HEK293 (cell line): ENCODE results near the gene PMM1.

ENCODE experiments used
- CTCF ChIA-PET: fragments of 350-600 bp; formaldehyde crosslinking; extraction: SDS; loops from one replicate; lab custom pipeline; 2021; ENCODE audit warnings: antibody characterized with exemption; lab: Yijun Ruan, JAX
- POLR2A ChIA-PET: fragments of 300-600 bp; formaldehyde crosslinking; extraction: SDS; loops from one replicate; lab custom pipeline; 2020; ENCODE audit warnings: antibody characterized with exemption, inconsistent platforms; lab: Yijun Ruan, JAX
- H3K27ac ChIP-seq: fragments of 200-500 bp; sonication (Bioruptor generic); 2 replicates; pipeline ENCODE4 v1.5.1; 2014; ENCODE audit warnings: low read depth, low read length, control low read depth, inconsistent platforms; ENCODE audit errors: extremely low read depth
- H3K36me3 ChIP-seq, 2 experiments: fragments of 200-500 bp in 1 of 2; sonication (Bioruptor generic) in 1 of 2; 1 replicate in 1 of 2; 2 replicates in 1 of 2; pipeline ENCODE4 v1.5.1; 2014 to 2017; ENCODE audit warnings: inconsistent platforms in 2 of 2, low read length in 2 of 2; ENCODE audit not compliant: control insufficient read depth in 2 of 2, insufficient read depth in 1 of 2
- H3K4me1 ChIP-seq: fragments of 200-500 bp; sonication (Bioruptor generic); 2 replicates; pipeline ENCODE4 v1.5.1; 2014; ENCODE audit warnings: mild to moderate bottlenecking, low read length, inconsistent platforms; ENCODE audit not compliant: control insufficient read depth, insufficient read depth
- H3K4me3 ChIP-seq: 2 replicates; pipeline ENCODE4 v1.5.1; 2011; ENCODE audit warnings: low read depth, mild to moderate bottlenecking, control low read depth, low read length, moderate library complexity
- H3K9me3 ChIP-seq: fragments of 200-500 bp; sonication (Bioruptor generic); 2 replicates; pipeline ENCODE4 v1.5.1; 2014; ENCODE audit warnings: low read depth, low read length, inconsistent platforms; ENCODE audit not compliant: control insufficient read depth, insufficient read depth
- AEBP2 ChIP-seq: fragments of 450-650 bp; formaldehyde crosslinking; IDR thresholded peaks from 2 replicates; pipeline ENCODE4 v1.5.1; 2016; ENCODE audit warnings: missing biosample characterization, missing genetic modification characterization, borderline replicate concordance
- EGR2 ChIP-seq: fragments of 450-650 bp; formaldehyde crosslinking; IDR thresholded peaks from 2 replicates; pipeline ENCODE4 v1.5.1; 2016; ENCODE audit warnings: low read depth, missing biosample characterization, missing genetic modification characterization
- MYNN ChIP-seq: fragments of 450-650 bp; formaldehyde crosslinking; IDR thresholded peaks from 2 replicates; pipeline ENCODE4 v1.5.1; 2016; ENCODE audit warnings: missing biosample characterization, missing genetic modification characterization, borderline replicate concordance
- PRDM1 ChIP-seq: fragments of 450-650 bp; formaldehyde crosslinking; IDR thresholded peaks from 2 replicates; pipeline ENCODE4; 2016; ENCODE audit warnings: missing biosample characterization, missing genetic modification characterization
- PRDM2 ChIP-seq: fragments of 450-650 bp; formaldehyde crosslinking; IDR thresholded peaks from 2 replicates; pipeline ENCODE4 v1.5.1; 2016; ENCODE audit warnings: missing biosample characterization, missing genetic modification characterization, borderline replicate concordance
- RBAK ChIP-seq: fragments of 450-650 bp; formaldehyde crosslinking; IDR thresholded peaks from 2 replicates; pipeline ENCODE4 v1.5.1; 2016; ENCODE audit warnings: missing biosample characterization, missing genetic modification characterization
- SALL2 ChIP-seq: fragments of 450-650 bp; formaldehyde crosslinking; IDR thresholded peaks from 2 replicates; pipeline ENCODE4 v1.5.0; 2017; ENCODE audit warnings: missing biosample characterization, mild to moderate bottlenecking, missing genetic modification characterization, borderline replicate concordance
- ZNF10 ChIP-seq: fragments of 450-650 bp; formaldehyde crosslinking; IDR thresholded peaks from 2 replicates; pipeline ENCODE4 v1.5.1; 2017; ENCODE audit warnings: missing biosample characterization, missing genetic modification characterization
- ZNF121 ChIP-seq: fragments of 450-650 bp; formaldehyde crosslinking; IDR thresholded peaks from 2 replicates; pipeline ENCODE4 v1.5.1; 2016; ENCODE audit warnings: missing biosample characterization, missing genetic modification characterization
- ZNF133 ChIP-seq: fragments of 450-650 bp; formaldehyde crosslinking; IDR thresholded peaks from 2 replicates; pipeline ENCODE4 v1.5.1; 2016; ENCODE audit warnings: missing biosample characterization, missing genetic modification characterization
- ZNF16 ChIP-seq: fragments of 450-650 bp; formaldehyde crosslinking; IDR thresholded peaks from 2 replicates; pipeline ENCODE4 v1.5.1; 2016; ENCODE audit warnings: low read depth, missing biosample characterization, missing genetic modification characterization
- ZNF221 ChIP-seq: fragments of 450-650 bp; formaldehyde crosslinking; IDR thresholded peaks from 2 replicates; pipeline ENCODE4 v1.5.1; 2017; ENCODE audit warnings: missing biosample characterization, missing genetic modification characterization, borderline replicate concordance
- ZNF23 ChIP-seq: fragments of 450-650 bp; formaldehyde crosslinking; IDR thresholded peaks from 2 replicates; pipeline ENCODE4 v1.5.1; 2016; ENCODE audit warnings: missing biosample characterization, missing genetic modification characterization, borderline replicate concordance
- ZNF416 ChIP-seq: fragments of 450-650 bp; formaldehyde crosslinking; IDR thresholded peaks from 2 replicates; pipeline ENCODE4 v1.5.1; 2016; ENCODE audit warnings: missing biosample characterization, missing genetic modification characterization
- ZNF596 ChIP-seq: fragments of 450-650 bp; IDR thresholded peaks from 2 replicates; pipeline ENCODE4 v1.5.0; 2018; ENCODE audit warnings: missing biosample characterization, mild to moderate bottlenecking, missing genetic modification characterization, moderate library complexity
- ZNF664 ChIP-seq: fragments of 450-650 bp; formaldehyde crosslinking; IDR thresholded peaks from 2 replicates; pipeline ENCODE4 v1.5.1; 2016; ENCODE audit warnings: missing biosample characterization, missing genetic modification characterization
- ZNF837 ChIP-seq: fragments of 450-650 bp; formaldehyde crosslinking; IDR thresholded peaks from 2 replicates; pipeline ENCODE4 v1.5.1; 2016; ENCODE audit warnings: missing biosample characterization, missing genetic modification characterization
- TF ChIP-seq, protein P1 (sequence below): fragments of 450-650 bp; formaldehyde crosslinking; IDR thresholded peaks from 2 replicates; pipeline ENCODE4; 2016; ENCODE audit warnings: missing biosample characterization, missing genetic modification characterization
- TF ChIP-seq, protein P2 (sequence below): fragments of 450-650 bp; formaldehyde crosslinking; IDR thresholded peaks from 2 replicates; pipeline ENCODE4 v1.5.1; 2017; ENCODE audit warnings: missing biosample characterization, missing genetic modification characterization
- TF ChIP-seq, protein P3 (sequence below): fragments of 450-650 bp; formaldehyde crosslinking; IDR thresholded peaks from 2 replicates; pipeline ENCODE4 v1.5.1; 2016; ENCODE audit warnings: missing biosample characterization, missing genetic modification characterization

Gene PMM1

GRCh38 chr22:41540365-41540764 is 49.3 kb downstream of the PMM1 start:
- Histone ChIP-seq H3K27ac (no peak overlapping the region), H3K9me3 (no peaks in the 10 kb centered on the region), H3K4me1 (peaks cover 8% of the 10 kb centered on the region), H3K36me3 (peaks cover 7 to 50% of the 10 kb centered on the region in 2 experiments), H3K4me3 (no peak overlapping the region)
- TF ChIP-seq PRDM2 (tag by site-specific recombination) (no peak), RBAK (no peak), ZNF121 (peak; percentile 90), ZNF837 (tag by site-specific recombination) (no peak), AEBP2 (tag by site-specific recombination) (no peak), ZNF664 (tag by site-specific recombination) (no peak), EGR2 (tag by site-specific recombination) (no peak)
- TF ChIP-seq, protein P1, sequence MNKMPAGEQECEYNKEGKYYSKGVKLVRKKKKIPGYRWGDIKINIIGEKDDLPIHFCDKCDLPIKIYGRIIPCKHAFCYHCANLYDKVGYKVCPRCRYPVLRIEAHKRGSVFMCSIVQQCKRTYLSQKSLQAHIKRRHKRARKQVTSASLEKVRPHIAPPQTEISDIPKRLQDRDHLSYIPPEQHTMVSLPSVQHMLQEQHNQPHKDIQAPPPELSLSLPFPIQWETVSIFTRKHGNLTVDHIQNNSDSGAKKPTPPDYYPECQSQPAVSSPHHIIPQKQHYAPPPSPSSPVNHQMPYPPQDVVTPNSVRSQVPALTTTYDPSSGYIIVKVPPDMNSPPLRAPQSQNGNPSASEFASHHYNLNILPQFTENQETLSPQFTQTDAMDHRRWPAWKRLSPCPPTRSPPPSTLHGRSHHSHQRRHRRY (tag by site-specific recombination), result no peak
- POLR2A ChIA-PET, result interaction anchor here (0.7 kb wide), 1 partner anchor 81 kb away, joined by 3 read pairs; the partner anchor contains the start of gene XRCC6
- CTCF ChIA-PET, result interaction anchor here (0.8 to 2.4 kb wide), 4 partner anchors 8 to 57 kb away, joined by 4 to 10 read pairs (median 7); no protein-coding TSS in a partner anchor

- Histone ChIP-seq H3K4me1 (peaks cover 6% of the 10 kb centered on the region), H3K9me3 (no peaks in the 10 kb centered on the region), H3K27ac (no peak overlapping the region), H3K36me3 (peaks cover 7 to 54% of the 10 kb centered on the region in 2 experiments), H3K4me3 (no peak overlapping the region)
- ChIA-PET CTCF (interaction anchor here (0.6 to 2.4 kb wide), 3 partner anchors 13 to 133 kb away, joined by 3 to 9 read pairs (median 4); no protein-coding TSS in a partner anchor), POLR2A (interaction anchor here (0.7 kb wide), 1 partner anchor 81 kb away, joined by 3 read pairs; the partner anchor contains the start of gene XRCC6)
- TF ChIP-seq PRDM1 (tag by site-specific recombination) (no peak), ZNF416 (no peak), ZNF16 (no peak), SALL2 (no peak), ZNF10 (tag by site-specific recombination) (no peak), MYNN (tag by site-specific recombination) (no peak), ZNF133 (tag by site-specific recombination) (no peak), ZNF596 (tag by site-specific recombination) (no peak), ZNF221 (tag by site-specific recombination) (no peak), ZNF23 (no peak)
- TF ChIP-seq, protein P2, sequence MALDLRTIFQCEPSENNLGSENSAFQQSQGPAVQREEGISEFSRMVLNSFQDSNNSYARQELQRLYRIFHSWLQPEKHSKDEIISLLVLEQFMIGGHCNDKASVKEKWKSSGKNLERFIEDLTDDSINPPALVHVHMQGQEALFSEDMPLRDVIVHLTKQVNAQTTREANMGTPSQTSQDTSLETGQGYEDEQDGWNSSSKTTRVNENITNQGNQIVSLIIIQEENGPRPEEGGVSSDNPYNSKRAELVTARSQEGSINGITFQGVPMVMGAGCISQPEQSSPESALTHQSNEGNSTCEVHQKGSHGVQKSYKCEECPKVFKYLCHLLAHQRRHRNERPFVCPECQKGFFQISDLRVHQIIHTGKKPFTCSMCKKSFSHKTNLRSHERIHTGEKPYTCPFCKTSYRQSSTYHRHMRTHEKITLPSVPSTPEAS (tag by site-specific recombination), result no peak
- TF ChIP-seq, protein P3, sequence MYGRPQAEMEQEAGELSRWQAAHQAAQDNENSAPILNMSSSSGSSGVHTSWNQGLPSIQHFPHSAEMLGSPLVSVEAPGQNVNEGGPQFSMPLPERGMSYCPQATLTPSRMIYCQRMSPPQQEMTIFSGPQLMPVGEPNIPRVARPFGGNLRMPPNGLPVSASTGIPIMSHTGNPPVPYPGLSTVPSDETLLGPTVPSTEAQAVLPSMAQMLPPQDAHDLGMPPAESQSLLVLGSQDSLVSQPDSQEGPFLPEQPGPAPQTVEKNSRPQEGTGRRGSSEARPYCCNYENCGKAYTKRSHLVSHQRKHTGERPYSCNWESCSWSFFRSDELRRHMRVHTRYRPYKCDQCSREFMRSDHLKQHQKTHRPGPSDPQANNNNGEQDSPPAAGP, result no peak
Measured at GRCh38 chr22:41540006-41540315, 49.7 kb downstream of the PMM1 start.
